ENCODE measurements around the gene CNN2. TPM values are rescaled to one million over a fixed set of nuclear protein-coding genes. Genes with fewer than 3 reads are reported as not detected.

CNN2 gene
- total and polyA plus RNA-seq, 12 donors = 6.9 to 64.9 (median 42.7) TPM

DNA sequence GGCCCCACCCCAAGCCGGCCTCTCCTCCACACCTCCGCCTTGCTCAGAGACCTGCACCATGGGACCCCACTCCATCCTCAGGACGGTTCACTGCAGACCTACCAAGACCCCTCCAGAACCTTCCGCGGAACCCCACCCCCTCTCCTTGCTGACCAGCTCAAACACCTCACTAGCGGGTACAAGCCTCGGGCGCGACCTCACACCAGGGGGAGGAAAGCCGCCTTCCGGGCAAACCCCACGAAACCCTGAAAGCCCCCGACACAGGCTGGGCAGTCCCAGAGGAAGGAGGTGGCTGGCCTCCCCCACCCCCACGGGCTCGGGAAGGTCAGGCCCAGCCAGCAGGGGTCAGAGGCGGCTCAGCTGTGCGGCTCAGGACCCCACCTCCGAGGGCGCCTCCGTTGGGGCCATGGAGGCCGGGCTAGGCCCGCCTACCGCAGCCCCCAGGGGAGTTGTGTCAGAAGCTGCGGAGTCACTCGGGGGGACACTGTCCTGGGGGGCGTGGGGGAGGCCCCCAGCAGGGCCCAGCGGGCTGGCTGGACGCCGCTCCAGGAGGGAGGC lies 16.3 kb upstream of the CNN2 start:
- no peak for DNase-seq
- no peak for TF ChIP-seq POLR2A (IDR thresholded peaks at IDR 0.05)
- no peak overlapping the region for H3K27ac ChIP-seq
- intact Hi-C loops (cut with DNase I) = no loop called here
- H3K36me3 ChIP-seq (replicated peaks in 1 of 2) = peaks cover 0 to 48% of the 10 kb centered on the region in 2 donors
- no peak overlapping the region for H3K4me3 ChIP-seq
- H3K4me1 ChIP-seq (replicated peaks in 1 of 2) = no peaks in the 10 kb centered on the region
- H3K27me3 ChIP-seq = no peaks in the 10 kb centered on the region
- H3K9me3 ChIP-seq (replicated peaks in 1 of 3) = no peaks in the 10 kb centered on the region
- WGBS, 4 donors = 82 to 98% (median 87%) methylated on average over 11 to 29 of the region's 29 CpGs

DNA sequence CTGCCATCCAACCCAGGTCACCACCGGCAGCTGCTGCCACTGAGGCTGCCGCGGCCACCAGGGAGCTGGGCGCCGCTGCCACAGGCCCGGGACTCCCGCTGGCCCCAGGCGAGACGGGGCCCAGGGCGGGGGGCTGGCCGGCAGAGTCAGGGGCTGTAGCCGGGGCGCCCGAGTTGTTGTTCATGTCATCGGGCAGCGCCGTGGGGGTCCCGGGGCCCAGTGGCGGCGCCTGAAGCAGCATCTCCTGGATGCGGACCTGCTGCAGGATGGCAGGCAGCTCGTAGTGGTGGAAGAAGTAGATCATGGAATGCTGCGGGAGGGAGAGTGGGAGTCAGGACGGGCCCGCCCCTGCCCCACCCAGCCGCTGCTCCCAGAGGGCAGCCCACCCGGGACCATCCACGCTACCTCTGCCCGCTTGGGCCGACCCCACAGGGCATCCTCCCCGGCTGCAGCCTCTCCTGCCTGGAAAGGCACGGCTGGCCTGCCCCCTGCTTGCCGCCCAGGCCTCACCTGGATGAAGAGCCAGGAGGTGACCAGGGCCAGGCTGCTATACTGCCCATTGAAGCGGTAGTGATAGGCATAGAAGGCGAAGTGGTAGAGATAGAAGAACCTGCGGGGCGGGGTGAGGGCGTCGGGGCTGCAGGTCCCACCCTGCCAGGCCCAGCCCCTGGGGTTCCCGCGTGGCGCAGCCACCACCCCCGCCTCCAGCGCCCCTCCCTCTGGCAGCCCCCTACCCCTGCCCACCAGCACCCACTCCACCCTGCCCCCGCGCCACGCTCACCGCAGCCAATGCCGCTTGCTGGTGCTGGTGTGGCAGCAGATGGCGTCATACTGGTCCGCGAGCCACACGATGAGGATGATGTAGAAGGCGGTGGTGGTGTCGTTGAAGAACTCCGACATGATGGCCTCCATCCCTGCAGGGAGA lies 15.6 kb upstream of the CNN2 start:
- intact Hi-C loops (cut with DNase I) = no loop called here
- WGBS, 4 donors = 92 to 97% (median 92%) methylated on average over 38 to 56 of the region's 56 CpGs
- H3K36me3 ChIP-seq (replicated peaks in 1 of 2) = peaks cover 0 to 48% of the 10 kb centered on the region in 2 donors

DNA sequence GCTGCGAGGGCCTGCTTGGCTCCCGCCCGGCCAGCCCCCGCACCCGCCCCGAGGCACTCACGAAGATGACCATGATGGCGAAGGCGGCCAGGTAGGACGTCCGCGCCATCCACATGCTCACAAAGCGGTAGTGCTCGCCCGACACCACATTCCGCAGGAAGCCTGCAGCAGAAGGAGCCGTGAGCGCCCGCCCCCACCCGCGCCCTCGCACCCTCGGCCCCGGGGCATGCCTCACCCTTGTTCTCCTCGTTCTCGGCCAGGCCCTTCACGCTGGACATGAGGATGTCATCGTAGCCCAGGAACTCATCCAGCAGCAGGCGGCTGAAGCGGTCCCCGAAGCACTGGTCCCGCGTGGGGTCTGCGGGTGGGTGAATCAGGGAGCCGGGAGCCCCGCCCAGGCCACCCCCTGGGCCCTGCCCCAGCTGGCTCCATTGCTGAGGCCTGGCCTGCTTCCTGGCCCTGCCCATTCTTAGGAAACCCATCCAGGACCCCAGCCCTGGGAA lies 14.5 kb upstream of the CNN2 start:
- no peak overlapping the region for H3K27ac ChIP-seq
- no peaks in the 10 kb centered on the region for H3K9me3 ChIP-seq (replicated peaks in 1 of 3)
- intact Hi-C loops (cut with DNase I) = no loop called here
- peaks cover 5 to 15% of the 10 kb centered on the region in 2 donors for H3K4me1 ChIP-seq (replicated peaks in 1 of 2)
- H3K4me3 ChIP-seq = no peak overlapping the region
- H3K36me3 ChIP-seq (replicated peaks in 1 of 2) = peaks cover 0 to 48% of the 10 kb centered on the region in 2 donors
- 73 to 96% (median 94%) methylated on average over 6 to 36 of the region's 36 CpGs for WGBS, 4 donors
- no peak for TF ChIP-seq POLR2A (IDR thresholded peaks at IDR 0.05)
- TF ChIP-seq, protein P1, sequence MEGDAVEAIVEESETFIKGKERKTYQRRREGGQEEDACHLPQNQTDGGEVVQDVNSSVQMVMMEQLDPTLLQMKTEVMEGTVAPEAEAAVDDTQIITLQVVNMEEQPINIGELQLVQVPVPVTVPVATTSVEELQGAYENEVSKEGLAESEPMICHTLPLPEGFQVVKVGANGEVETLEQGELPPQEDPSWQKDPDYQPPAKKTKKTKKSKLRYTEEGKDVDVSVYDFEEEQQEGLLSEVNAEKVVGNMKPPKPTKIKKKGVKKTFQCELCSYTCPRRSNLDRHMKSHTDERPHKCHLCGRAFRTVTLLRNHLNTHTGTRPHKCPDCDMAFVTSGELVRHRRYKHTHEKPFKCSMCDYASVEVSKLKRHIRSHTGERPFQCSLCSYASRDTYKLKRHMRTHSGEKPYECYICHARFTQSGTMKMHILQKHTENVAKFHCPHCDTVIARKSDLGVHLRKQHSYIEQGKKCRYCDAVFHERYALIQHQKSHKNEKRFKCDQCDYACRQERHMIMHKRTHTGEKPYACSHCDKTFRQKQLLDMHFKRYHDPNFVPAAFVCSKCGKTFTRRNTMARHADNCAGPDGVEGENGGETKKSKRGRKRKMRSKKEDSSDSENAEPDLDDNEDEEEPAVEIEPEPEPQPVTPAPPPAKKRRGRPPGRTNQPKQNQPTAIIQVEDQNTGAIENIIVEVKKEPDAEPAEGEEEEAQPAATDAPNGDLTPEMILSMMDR (IDR thresholded peaks at IDR 0.05) = no peak
- H3K27me3 ChIP-seq = no peaks in the 10 kb centered on the region
- DNase-seq = no peak

More for the DNA sequence above, 15.6 kb upstream of the CNN2 start:
- Histone ChIP-seq H3K27ac (no peak overlapping the region), H3K4me3 (no peak overlapping the region), H3K4me1 (replicated peaks in 1 of 2) (peaks cover 0 to 5% of the 10 kb centered on the region in 2 donors), H3K27me3 (no peaks in the 10 kb centered on the region), H3K9me3 (replicated peaks in 1 of 3) (no peaks in the 10 kb centered on the region)
- TF ChIP-seq POLR2A (IDR thresholded peaks at IDR 0.05) = no peak
- TF ChIP-seq, protein P1 (IDR thresholded peaks at IDR 0.05) = no peak
- no peak for DNase-seq

DNA sequence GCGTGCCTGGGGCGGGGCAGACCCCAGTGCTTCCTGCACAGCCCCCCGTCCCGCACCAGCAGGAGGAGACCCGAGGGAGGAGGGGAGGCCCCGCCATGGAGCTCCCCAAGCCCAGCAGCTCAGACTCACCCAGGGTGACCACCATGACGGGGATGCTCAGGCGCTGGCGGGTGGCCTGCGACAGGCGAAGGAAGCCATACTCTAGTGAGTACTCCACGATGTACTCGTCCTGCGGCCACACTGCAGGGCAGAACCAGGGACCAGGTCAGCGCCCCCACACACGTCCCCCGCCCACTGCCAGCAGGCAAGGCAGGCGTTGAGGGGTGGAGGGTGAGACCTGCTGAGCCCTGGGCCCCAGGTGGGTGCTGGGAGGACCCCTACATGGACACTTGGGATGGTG lies 14.1 kb upstream of the CNN2 start:
- intact Hi-C loops (cut with DNase I) = no loop called here
- no peak for DNase-seq
- TF ChIP-seq, protein P1 (IDR thresholded peaks at IDR 0.05) = no peak
- no peak for TF ChIP-seq POLR2A (IDR thresholded peaks at IDR 0.05)
- H3K36me3 ChIP-seq (replicated peaks in 1 of 2) = peaks cover 0 to 48% of the 10 kb centered on the region in 2 donors
- no peak overlapping the region for H3K27ac ChIP-seq
- no peaks in the 10 kb centered on the region for H3K27me3 ChIP-seq
- H3K9me3 ChIP-seq (replicated peaks in 1 of 3) = no peaks in the 10 kb centered on the region
- peaks cover 9 to 20% of the 10 kb centered on the region in 2 donors for H3K4me1 ChIP-seq (replicated peaks in 1 of 2)
- WGBS, 4 donors = 90 to 97% (median 94%) methylated on average over 6 to 18 of the region's 18 CpGs
- no peak overlapping the region for H3K4me3 ChIP-seq
